ELR (cell line): ENCODE measurements around the gene FAH.

Experiments used
- DNase-seq: peaks from one replicate; pipeline ENCODE4 v3.0.0-alpha.2; 2015; ENCODE audit warnings: low read depth

Gene FAH

DNA sequence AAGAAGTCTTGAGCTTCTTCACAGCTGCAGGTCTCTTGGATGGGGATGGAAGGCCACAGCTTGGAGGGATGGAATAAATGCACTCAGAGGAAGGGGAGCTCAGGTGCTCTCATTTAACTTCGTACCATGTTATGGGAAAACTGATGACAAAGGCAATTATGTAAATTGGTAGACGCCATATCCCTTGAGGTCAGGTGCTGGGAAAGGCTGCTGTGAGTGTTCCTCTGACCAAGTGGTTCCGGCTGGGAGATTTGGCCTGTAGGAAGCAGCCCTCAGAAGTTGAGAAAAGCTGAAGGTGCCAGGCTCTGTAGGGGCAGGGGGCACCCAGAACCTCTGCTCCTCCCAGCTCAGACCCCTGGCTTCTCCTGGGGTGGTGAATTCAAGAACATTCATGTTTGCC is 47.1 kb downstream of the FAH start:
- no peak for DNase-seq

DNA sequence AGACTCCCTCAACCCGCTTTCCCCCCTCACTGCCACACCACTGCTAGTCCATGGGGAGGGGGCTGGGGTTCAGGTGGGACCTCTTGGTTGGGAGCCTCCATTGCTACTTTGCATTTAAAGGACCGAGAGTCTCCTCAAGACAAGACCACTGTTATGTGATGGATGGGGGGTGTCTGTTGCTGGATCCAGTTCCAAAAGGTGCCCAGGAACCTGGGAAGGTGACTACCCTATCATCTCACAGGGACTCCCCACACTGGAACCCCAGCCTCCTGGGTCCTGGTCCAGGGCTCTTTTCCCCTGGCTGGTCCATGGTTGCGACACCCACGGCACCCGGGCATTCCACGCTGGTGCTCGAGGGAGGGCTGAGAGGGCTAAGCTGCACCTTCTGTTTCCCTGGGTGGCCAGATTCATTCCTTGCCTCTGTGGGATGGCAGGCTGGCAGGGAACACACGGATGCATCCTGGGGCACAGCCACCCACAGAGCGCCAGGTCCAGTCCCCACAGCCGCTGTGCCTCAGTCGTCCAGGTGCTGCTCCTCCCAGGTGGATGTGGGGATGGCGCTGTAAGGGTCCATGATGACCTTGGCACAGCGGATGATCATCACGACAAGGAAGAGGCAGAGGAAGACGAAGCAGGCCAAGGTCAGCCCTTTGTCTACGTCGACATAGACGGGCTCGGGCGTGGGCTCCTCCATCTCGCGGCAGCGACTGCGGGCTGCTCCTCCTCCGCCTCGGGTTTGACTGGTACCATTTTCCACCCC is 48.6 kb downstream of the FAH start:
- DNase-seq: no peak

DNA sequence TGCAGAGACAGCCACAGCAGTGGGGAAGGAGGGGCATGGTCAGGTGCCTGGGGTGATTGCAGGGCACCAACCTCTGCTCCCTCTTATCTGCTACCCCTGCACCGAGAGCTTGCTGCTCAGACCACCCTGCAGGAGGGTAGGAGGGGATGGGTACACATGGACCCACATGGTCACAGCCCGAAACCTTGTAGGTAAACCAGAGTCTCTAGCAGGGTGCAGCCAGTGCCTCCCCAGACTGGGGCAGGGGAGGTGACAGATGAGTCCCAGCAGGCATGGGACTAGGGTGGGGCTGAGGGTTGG is 49.2 kb downstream of the FAH start:
- no peak for DNase-seq

DNA sequence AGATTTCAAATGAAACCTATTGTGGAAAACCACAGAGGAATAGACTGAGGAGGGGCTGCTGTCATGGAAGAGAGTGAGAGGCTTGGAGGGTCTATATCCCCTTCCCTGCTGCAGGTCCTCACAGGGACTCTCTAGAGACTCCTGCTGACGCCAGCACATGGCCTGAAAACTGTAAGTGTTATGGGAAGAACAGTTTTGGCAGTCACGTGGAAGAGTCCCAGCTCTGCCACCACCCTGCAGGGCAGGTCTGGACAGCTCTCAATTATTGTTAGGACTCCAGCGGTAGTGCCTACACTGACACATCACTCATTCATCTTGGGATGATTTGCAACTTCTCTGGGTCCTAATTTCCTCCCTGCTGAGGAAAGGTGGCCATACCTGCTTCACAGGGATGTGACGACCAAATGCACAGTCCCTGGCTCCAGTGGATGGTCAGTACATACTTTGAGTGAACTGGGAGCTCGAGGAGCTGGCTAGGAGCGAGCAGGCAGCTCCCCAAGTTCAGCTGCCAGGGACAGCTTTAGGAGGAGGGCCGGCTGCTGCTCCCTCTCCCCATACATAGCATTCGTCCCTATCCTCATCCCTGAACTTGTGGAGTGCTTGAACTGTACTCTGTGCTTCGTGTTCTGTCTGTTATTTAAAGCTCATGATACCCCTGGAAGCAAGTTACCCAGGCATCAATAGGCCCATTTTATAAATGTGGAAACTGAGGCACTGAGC is 50.0 kb downstream of the FAH start:
- no peak for DNase-seq

DNA sequence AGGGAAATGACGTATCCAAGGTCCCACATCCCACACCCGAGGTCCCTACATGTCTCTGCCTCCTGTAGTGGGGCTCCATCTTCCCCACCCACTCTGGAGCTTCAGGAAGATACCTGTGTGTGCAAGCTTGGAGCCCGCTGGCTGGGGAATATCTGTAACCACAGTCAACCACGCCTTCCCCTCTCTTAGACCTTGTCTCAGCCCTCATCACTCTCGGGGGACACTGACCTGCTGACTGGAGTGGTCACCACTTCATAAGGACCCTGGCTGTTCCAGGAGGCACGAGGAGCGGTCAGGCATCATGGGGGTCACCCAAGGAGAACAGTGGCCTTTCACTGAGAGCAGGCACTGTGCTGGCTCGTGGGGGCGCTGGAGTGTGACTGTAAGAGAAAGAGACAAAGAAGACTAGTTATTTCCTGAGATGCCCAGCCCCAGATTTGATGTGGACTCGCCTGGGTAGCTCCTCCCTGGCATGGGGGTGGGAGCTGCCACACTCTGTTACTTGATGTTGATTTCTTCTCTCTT is 50.6 kb downstream of the FAH start:
- DNase-seq: no peak

DNA sequence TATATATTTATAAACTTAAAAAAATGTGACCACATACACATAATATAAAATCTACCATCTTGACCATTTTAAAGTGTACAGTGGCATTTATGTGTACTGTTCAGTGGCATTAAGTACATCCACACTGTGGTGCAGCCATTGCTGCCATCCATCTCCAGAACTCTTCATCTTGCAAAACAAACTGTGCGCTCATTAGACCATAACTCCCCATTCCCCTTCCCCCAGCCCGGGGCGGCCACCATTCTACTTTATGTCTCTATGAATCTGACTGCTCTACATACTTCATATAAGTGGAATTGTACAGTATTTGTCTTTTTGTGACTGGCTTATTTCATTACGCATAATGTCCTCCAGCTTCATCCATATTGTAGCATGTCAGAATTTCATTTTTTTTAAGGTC is 51.4 kb downstream of the FAH start:
- DNase-seq: no peak

GRCh38 chr15:80207887-80208286 is 55.1 kb downstream of the FAH start:
- no peak for DNase-seq

DNA sequence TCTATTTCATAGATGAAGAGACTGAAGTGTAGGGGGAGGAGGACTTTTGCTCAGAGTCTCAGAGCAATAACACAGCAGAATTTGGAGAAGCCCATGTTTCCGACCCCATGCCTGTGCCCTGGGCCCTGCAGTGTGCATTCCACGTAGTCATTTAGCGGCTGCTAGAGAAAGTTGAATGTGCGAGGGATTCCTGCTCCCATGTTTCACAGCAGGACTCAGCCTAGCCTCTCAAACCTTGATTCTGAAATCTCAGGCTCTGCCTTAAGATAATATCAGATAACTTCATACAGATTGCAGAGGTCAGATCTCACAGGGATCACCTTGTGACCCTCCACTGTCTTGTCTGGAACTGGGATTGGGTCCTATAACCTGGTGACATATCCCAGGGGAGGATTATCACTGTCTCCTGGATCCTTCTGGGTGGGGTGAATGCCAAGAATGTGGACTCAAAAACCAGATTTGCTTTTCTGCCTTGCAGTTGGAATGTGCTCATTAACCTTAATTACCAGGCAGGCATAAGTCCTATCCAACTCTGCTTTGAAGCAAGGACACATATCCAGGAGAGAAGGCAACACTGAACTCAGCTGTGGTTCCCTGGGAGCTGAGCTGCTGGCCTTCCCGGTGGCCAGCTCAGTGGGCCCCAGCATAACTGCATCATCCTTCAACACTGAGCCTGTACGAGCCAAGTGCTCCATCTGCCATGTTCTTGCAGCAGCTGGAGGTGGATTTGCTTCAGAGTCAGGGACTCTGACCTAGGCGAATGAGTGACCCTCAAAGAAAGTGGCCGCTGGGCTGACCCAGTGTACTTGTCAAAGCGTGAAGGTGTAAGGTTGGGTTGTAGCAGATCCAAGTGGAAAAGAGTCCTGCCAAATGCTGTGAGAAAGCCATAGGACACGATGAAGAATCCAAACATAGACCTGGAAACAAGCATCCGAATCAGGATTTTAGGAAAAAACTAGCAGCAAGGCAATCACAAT is 56.2 kb downstream of the FAH start:
- DNase-seq: no peak

DNA sequence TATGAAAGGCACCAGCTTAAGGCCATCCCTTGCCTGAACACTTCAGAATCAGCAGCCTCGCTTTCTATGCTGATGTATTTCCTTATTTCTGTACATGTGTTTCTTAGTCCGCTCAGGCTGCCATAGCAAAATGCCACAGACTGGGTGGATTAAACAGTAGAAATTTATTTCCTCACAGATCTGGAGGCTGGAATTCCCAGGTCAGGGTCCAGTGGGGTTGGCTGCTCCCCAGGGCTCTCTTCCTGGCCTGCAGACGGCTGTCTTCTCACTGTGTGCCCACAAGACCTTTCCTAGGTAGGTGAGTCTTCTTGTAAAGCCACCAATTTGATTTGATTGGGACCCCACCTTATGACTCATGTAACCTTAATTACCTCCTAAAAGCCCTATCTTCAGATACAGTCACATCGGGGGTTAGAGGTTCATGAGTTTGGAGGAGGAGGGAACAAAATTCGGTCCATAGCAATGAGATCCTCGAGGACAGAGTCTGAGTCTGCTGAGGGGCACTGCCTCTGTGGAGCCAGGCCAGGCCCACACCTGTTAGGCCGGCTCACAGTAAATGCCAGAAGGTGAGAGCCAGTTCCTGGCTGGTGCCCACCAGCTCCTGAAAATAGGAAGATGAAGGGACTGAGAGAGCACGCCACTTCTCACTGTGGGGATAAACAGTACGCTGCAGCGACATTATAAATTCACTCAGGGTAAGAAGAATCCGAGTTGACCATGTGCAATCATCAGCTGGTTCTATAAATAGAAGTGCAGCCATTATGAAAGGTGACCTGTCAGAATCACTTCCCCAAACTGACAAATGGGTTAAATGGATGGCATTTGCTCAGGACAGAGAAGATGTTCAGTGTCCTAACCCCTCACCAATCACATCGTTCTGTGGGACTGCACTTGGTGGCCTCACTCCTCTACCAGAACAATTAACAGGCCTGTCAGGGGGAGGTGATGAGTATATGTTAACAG is 58.1 kb downstream of the FAH start:
- DNase-seq: no peak

GRCh38 chr15:80211976-80212375 is 59.2 kb downstream of the FAH start:
- DNase-seq: no peak

- no peak for DNase-seq
Observed at GRCh38 chr15:80214910-80215309, 62.1 kb downstream of the FAH start.

GRCh38 chr15:80216141-80216540 is 63.3 kb downstream of the FAH start:
- DNase-seq: no peak

GRCh38 chr15:80216911-80217310 is 64.1 kb downstream of the FAH start:
- no peak for DNase-seq

DNA sequence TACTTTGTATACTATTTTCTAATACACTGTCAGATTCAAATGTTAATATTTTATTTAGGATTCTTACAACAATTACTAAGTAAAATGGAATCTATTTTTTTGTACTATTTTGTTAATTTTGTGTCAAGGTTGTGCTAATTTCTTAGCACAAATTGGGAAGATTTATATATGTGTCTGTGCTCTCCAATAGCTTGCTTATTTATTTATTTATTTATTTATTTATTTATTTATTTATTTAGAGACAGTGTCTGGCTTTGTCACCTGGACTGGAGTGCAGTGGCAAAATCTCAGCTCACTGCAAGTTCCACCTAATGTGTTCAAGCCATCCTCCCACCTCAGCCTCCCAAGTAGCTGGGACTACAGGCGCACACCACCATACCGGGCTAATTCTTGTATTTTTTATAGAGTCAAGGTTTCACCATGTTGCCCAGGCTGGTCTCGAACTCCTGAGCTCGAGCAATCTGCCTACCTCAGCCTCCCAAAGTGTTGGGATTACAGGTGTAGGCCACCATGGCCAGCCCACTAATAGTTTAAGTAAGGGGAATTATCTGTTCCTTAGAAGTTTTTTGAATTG is 64.6 kb downstream of the FAH start:
- DNase-seq: no peak

DNA sequence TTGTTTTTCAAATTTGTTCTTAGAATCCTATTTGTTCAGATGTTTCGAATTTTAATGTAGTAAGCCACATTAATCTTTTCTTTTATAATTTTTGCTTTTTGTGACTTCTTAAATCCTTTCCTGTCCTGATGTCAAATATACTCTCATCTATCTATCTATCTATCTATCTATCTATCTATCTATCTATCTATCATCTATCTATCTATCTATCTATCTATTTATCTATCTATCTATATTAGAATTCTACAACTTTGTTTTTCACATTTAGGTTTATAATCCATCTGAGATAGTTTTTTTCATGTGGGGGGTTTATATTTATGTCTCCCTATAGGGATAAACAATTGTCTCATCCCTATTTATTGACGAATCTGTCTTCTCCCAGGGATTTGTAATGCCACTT is 67.2 kb downstream of the FAH start:
- DNase-seq: no peak

GRCh38 chr15:80228959-80229610 is 76.3 kb downstream of the FAH start:
- peak; percentile 43 for DNase-seq

DNA sequence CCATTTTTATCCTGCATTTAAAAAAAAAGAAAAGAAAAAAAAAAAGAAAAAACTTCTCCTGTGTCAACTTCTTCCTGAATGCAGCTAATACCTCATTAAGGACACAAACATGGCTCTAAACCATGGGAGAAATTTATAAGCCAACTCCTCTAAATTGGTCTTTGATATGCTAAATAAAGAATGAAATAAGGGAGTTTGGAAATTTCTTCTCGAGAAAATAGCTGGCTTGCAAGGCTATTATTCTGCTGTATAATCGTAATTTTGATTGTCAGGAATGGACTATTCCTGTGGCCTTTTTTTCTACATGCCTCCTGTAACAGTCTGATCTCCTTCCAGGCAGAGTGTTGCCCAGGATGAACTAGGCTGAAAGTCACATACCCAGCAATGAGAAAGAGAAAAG is 78.6 kb downstream of the FAH start:
- DNase-seq: no peak

GRCh38 chr15:80233581-80233980 is 80.8 kb downstream of the FAH start:
- DNase-seq: no peak

GRCh38 chr15:80234883-80235282 is 82.1 kb downstream of the FAH start:
- peak; percentile 47 for DNase-seq
